ENCODE data around the gene FAM110A. TPM values are rescaled to one million over a fixed set of nuclear protein-coding genes. Genes with fewer than 3 reads are reported as not detected.
"Not testable (repeated sequence)": the region's sequence is repeated elsewhere in the genome, so short reads cannot be mapped to it uniquely, and the experiment has no call there.

FAM110A gene
- total RNA-seq, 1 donor from 2014 or later = 14.3 TPM

GRCh38 chr20:891706-892080, 58.2 kb downstream of the FAM110A start:
- Mint-ChIP-seq H3K4me1 (ENCODE audit: unreplicated experiment) (no peaks in the 10 kb centered on the region), H3K27me3 (peaks cover 51% of the 10 kb centered on the region), H3K36me3 (no peaks in the 10 kb centered on the region), H3K9me3 (peaks cover 4% of the 10 kb centered on the region), H3K4me3 (no peak overlapping the region), H3K27ac (no peak overlapping the region)
- no peak for DNase-seq (ENCODE audit: extremely low spot score, unreplicated experiment)
- TF ChIP-seq CTCF (conservative IDR thresholded peaks at IDR 0.05) = no peak

GRCh38 chr20:892371-892770, 58.9 kb downstream of the FAM110A start:
- not testable (repeated sequence) for DNase-seq (ENCODE audit: extremely low spot score, unreplicated experiment); H3K4me1 Mint-ChIP-seq (ENCODE audit: unreplicated experiment); H3K36me3 Mint-ChIP-seq; H3K27ac Mint-ChIP-seq; H3K4me3 Mint-ChIP-seq; H3K9me3 Mint-ChIP-seq
- H3K27me3 Mint-ChIP-seq = peaks cover 45% of the 10 kb centered on the region

Other genes with a start within 250 kb of the FAM110A start
- gene TCF15, start 223.4 kb upstream of the FAM110A start, total RNA-seq (ENCODE audit: low replicate concordance) = 0.94 TPM in 1 of 2 replicates, not detected in the other
- 16.3 and 25.4 TPM in 2 replicates for gene SRXN1, start 180.5 kb upstream of the FAM110A start, total RNA-seq (ENCODE audit: low replicate concordance)
- 0.36 TPM in 1 of 2 replicates, not detected in the other for gene SCRT2, start 157.9 kb upstream of the FAM110A start, total RNA-seq (ENCODE audit: low replicate concordance)
- 1.3 and 2.1 TPM in 2 replicates for gene SLC52A3, start 65.2 kb upstream of the FAM110A start, total RNA-seq (ENCODE audit: low replicate concordance)
- gene ANGPT4, start 82.6 kb downstream of the FAM110A start, total RNA-seq (ENCODE audit: low replicate concordance) = 0.07 TPM in 1 of 2 replicates, not detected in the other
- 0.19 and 2.4 TPM in 2 replicates for gene RSPO4, start 168.6 kb downstream of the FAM110A start, total RNA-seq (ENCODE audit: low replicate concordance)